OCI-LY7 (cell line): ENCODE data around the gene CSF1. TPM values are rescaled to one million over a fixed set of nuclear protein-coding genes. Genes with fewer than 3 reads are reported as not detected.

Experiments used
- BruUV-seq: library from RNA; stranded (reverse); fragments of 400-500 nt; replicated peaks from 2 replicates; lab custom pipeline; 2021; lab: Mats Ljungman, UMichigan
- CTCF ChIA-PET: fragments of 300-600 bp; sonication (Branson Sonifier 250); formaldehyde crosslinking; loops from one replicate; lab custom pipeline; 2022; ENCODE audit warnings: antibody characterized with exemption; ENCODE audit not compliant: unreplicated experiment; lab: Charles Lee
- POLR2A ChIA-PET: fragments of 300-600 bp; sonication (Branson Sonifier 250); formaldehyde crosslinking; loops from one replicate; lab custom pipeline; 2022; ENCODE audit warnings: antibody characterized with exemption; lab: Charles Lee
- DNase-seq: peaks from one replicate; pipeline ENCODE4 v3.0.0-alpha.2; 2015; ENCODE audit warnings: low spot score
- H2AFZ ChIP-seq: fragments of 200-600 bp; sonication (generic), shearing (Covaris generic); 2 replicates; pipeline ENCODE4 v1.6.1; 2014; ENCODE audit warnings: mild to moderate bottlenecking, antibody characterized with exemption, low read length, moderate library complexity
- H3K27ac ChIP-seq: fragments of 200-600 bp; sonication (generic); 2 replicates; pipeline ENCODE4 v1.5.1; 2014; ENCODE audit warnings: mixed run types, low read depth, mild to moderate bottlenecking, moderate library complexity, low read length, inconsistent platforms; ENCODE audit not compliant: poor library complexity, severe bottlenecking
- H3K36me3 ChIP-seq: fragments of 200-600 bp; sonication (generic); 2 replicates; pipeline ENCODE4 v1.6.1; 2014; ENCODE audit warnings: mild to moderate bottlenecking, antibody characterized with exemption, low read length, moderate library complexity, mixed read lengths; ENCODE audit not compliant: insufficient read depth
- H3K4me1 ChIP-seq: fragments of 200-600 bp; sonication (generic); 2 replicates; pipeline ENCODE4 v1.5.1; 2014; ENCODE audit warnings: mild to moderate bottlenecking, low read length; ENCODE audit not compliant: insufficient read depth, poor library complexity, severe bottlenecking
- H3K4me2 ChIP-seq: fragments of 200-600 bp; sonication (generic); 2 replicates; pipeline ENCODE4 v1.6.1; 2014; ENCODE audit warnings: mild to moderate bottlenecking, low read length
- H3K4me3 ChIP-seq: fragments of 200-600 bp; sonication (generic); 2 replicates; pipeline ENCODE4 v1.5.1; 2014; ENCODE audit warnings: mild to moderate bottlenecking, low read depth, low read length; ENCODE audit not compliant: poor library complexity, severe bottlenecking
- H3K79me2 ChIP-seq: fragments of 200-600 bp; sonication (generic); 2 replicates; pipeline ENCODE4 v1.6.1; 2016; ENCODE audit warnings: low read depth, mild to moderate bottlenecking, low read length, moderate library complexity, mixed read lengths; ENCODE audit not compliant: insufficient read depth
- H3K9me2 ChIP-seq: fragments of 200-600 bp; sonication (generic); 2 replicates; pipeline ENCODE4 v1.6.1; 2016; ENCODE audit warnings: mild to moderate bottlenecking, low read length, mixed read lengths; ENCODE audit not compliant: insufficient read depth
- H3K9me3 ChIP-seq: fragments of 200-600 bp; sonication (generic); 2 replicates; pipeline ENCODE4 v1.6.1; 2014; ENCODE audit warnings: mild to moderate bottlenecking, mixed run types, low read length, mixed read lengths
- H4K20me1 ChIP-seq: fragments of 200-600 bp; sonication (generic); 2 replicates; pipeline ENCODE4 v1.6.1; 2014; ENCODE audit warnings: mild to moderate bottlenecking, antibody characterized with exemption, low read length, moderate library complexity, mixed read lengths; ENCODE audit not compliant: insufficient read depth
- EZH2phosphoT487 ChIP-seq: fragments of 200-600 bp; sonication (generic); IDR thresholded peaks from 2 replicates; pipeline ENCODE4 v1.6.1; 2018; ENCODE audit warnings: low read depth, borderline replicate concordance, mild to moderate bottlenecking, mixed run types, antibody characterized with exemption, low read length, moderate library complexity, mixed read lengths
- intact Hi-C: fragments of 100-400 bp; cut with micrococcal nuclease; formaldehyde crosslinking; loops from one replicate; pipeline ENCODE4 v1.10.0; 2022; ENCODE audit not compliant: unreplicated experiment
- total RNA-seq, 2 experiments: library from RNA; depleted of rRNA in 1 of 2; stranded (reverse); fragments of >200 nt in 1 of 2; shearing (Covaris generic) in 1 of 2; gene quantifications; 2 replicates each; pipeline ENCODE4 v1.2.3, GENCODE V29; 2014 to 2022
- TF ChIP-seq, protein P1 (sequence below): fragments of 200-600 bp; sonication (generic); conservative IDR thresholded peaks from 2 replicates; pipeline ENCODE4 v1.5.1; 2014; ENCODE audit warnings: mild to moderate bottlenecking, antibody characterized with exemption, low read length, moderate library complexity, mixed read lengths

CSF1 gene
- total RNA-seq, 2 experiments from 2014 or later, result not detected

DNA sequence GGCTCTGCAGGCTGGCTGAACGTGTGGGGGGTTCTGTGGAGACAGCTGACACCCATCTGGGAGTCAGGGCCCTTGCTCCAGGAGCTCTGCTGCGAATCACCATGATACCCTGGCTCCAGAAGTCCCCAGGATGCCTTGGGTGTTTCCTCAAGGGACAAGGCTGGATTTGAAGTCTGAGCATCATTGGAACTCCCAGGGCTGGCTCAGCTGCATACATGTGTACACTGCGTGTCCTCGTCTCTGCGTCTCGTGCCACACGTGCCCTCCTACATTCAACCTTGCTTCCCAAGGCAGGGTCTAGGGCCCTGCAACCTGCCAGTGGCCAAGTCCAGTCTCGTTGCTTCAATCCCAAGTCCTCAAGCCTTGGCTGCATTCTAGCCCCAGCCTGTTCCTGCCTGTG is 11.7 kb downstream of the CSF1 start:
- no peak for DNase-seq
- H3K27ac ChIP-seq, result no peak overlapping the region
- no peaks in the 10 kb centered on the region for H4K20me1 ChIP-seq
- H3K79me2 ChIP-seq, result no peaks in the 10 kb centered on the region
- no peaks in the 10 kb centered on the region for H3K36me3 ChIP-seq
- no TSS peak for BruUV-seq
- no peak overlapping the region for H2AFZ ChIP-seq
- intact Hi-C loops, result no loop called here
- ChIA-PET CTCF (no interaction called here), POLR2A (no interaction called here)
- H3K9me3 ChIP-seq, result no peaks in the 10 kb centered on the region
- TF ChIP-seq EZH2phosphoT487, result no peak
- TF ChIP-seq, protein P1, sequence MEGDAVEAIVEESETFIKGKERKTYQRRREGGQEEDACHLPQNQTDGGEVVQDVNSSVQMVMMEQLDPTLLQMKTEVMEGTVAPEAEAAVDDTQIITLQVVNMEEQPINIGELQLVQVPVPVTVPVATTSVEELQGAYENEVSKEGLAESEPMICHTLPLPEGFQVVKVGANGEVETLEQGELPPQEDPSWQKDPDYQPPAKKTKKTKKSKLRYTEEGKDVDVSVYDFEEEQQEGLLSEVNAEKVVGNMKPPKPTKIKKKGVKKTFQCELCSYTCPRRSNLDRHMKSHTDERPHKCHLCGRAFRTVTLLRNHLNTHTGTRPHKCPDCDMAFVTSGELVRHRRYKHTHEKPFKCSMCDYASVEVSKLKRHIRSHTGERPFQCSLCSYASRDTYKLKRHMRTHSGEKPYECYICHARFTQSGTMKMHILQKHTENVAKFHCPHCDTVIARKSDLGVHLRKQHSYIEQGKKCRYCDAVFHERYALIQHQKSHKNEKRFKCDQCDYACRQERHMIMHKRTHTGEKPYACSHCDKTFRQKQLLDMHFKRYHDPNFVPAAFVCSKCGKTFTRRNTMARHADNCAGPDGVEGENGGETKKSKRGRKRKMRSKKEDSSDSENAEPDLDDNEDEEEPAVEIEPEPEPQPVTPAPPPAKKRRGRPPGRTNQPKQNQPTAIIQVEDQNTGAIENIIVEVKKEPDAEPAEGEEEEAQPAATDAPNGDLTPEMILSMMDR, result no peak
- no peaks in the 10 kb centered on the region for H3K4me1 ChIP-seq
- no peaks in the 10 kb centered on the region for H3K9me2 ChIP-seq
- no peak overlapping the region for H3K4me2 ChIP-seq
- no peak overlapping the region for H3K4me3 ChIP-seq

DNA sequence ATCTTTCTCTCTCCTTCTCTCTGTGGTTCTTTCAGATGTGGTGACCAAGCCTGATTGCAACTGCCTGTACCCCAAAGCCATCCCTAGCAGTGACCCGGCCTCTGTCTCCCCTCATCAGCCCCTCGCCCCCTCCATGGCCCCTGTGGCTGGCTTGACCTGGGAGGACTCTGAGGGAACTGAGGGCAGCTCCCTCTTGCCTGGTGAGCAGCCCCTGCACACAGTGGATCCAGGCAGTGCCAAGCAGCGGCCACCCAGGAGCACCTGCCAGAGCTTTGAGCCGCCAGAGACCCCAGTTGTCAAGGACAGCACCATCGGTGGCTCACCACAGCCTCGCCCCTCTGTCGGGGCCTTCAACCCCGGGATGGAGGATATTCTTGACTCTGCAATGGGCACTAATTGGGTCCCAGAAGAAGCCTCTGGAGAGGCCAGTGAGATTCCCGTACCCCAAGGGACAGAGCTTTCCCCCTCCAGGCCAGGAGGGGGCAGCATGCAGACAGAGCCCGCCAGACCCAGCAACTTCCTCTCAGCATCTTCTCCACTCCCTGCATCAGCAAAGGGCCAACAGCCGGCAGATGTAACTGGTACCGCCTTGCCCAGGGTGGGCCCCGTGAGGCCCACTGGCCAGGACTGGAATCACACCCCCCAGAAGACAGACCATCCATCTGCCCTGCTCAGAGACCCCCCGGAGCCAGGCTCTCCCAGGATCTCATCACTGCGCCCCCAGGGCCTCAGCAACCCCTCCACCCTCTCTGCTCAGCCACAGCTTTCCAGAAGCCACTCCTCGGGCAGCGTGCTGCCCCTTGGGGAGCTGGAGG is 12.7 kb downstream of the CSF1 start:
- H3K27ac ChIP-seq, result no peak overlapping the region
- TF ChIP-seq, protein P1, result peak; percentile 70
- no peak for TF ChIP-seq EZH2phosphoT487
- H2AFZ ChIP-seq, result no peak overlapping the region
- no peak overlapping the region for H3K4me2 ChIP-seq
- no peak overlapping the region for H3K4me3 ChIP-seq
- no peaks in the 10 kb centered on the region for H3K79me2 ChIP-seq
- ChIA-PET POLR2A (no interaction called here), CTCF (no interaction called here)
- H3K4me1 ChIP-seq, result no peaks in the 10 kb centered on the region
- H3K9me3 ChIP-seq, result no peaks in the 10 kb centered on the region
- BruUV-seq, result no TSS peak
- H3K9me2 ChIP-seq, result no peaks in the 10 kb centered on the region
- H3K36me3 ChIP-seq, result no peaks in the 10 kb centered on the region
- no peaks in the 10 kb centered on the region for H4K20me1 ChIP-seq
- DNase-seq, result peak; percentile 13
- intact Hi-C loops, result no loop called here

DNA sequence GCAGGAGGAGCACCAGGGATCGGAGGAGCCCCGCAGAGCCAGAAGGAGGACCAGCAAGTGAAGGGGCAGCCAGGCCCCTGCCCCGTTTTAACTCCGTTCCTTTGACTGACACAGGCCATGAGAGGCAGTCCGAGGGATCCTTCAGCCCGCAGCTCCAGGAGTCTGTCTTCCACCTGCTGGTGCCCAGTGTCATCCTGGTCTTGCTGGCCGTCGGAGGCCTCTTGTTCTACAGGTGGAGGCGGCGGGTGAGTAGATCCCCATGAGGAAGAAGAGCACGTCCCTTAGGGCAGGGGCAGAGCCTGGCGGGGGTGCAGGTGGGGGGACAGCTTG is 13.3 kb downstream of the CSF1 start:
- Histone ChIP-seq H3K9me3 (no peaks in the 10 kb centered on the region), H3K4me1 (no peaks in the 10 kb centered on the region), H2AFZ (no peak overlapping the region), H3K4me3 (no peak overlapping the region), H3K4me2 (no peak overlapping the region), H3K36me3 (no peaks in the 10 kb centered on the region), H3K27ac (no peak overlapping the region), H3K9me2 (no peaks in the 10 kb centered on the region), H4K20me1 (no peaks in the 10 kb centered on the region), H3K79me2 (no peaks in the 10 kb centered on the region)
- DNase-seq, result no peak
- CTCF ChIA-PET, result no interaction called here
- TF ChIP-seq EZH2phosphoT487, result no peak
- TF ChIP-seq, protein P1, result no peak
- intact Hi-C loops, result no loop called here
- POLR2A ChIA-PET, result no interaction called here
- BruUV-seq, result no TSS peak
